Stimulated activated CD4-positive, alpha-beta T cell treated with anti-CD3 and anti-CD28 coated beads, Interleukin-4, amount 100 ng/mL, for 1 hour (primary cell): ENCODE data around the gene SORCS1.

Experiments
- DNase-seq: peaks from one replicate; pipeline ENCODE4 v3.0.0-alpha.2; 2020

SORCS1 gene

GRCh38 chr10:107103174-107104025 lies 61.1 kb downstream of the SORCS1 start:
- no peak for DNase-seq

GRCh38 chr10:107098326-107098725 lies 66.2 kb downstream of the SORCS1 start:
- no peak for DNase-seq

GRCh38 chr10:107094824-107095522 lies 69.5 kb downstream of the SORCS1 start:
- no peak for DNase-seq

- no peak for DNase-seq
Measured at GRCh38 chr10:107092321-107092720, 72.2 kb downstream of the SORCS1 start.

- DNase-seq: no peak
Measured at GRCh38 chr10:107091126-107091525, 73.4 kb downstream of the SORCS1 start.

GRCh38 chr10:107085665-107086525 lies 78.6 kb downstream of the SORCS1 start:
- no peak for DNase-seq

GRCh38 chr10:107083388-107084009 lies 81.0 kb downstream of the SORCS1 start:
- no peak for DNase-seq

GRCh38 chr10:107081644-107082043 lies 82.9 kb downstream of the SORCS1 start:
- DNase-seq: no peak

GRCh38 chr10:107075117-107075516 lies 89.4 kb downstream of the SORCS1 start:
- DNase-seq: no peak

- DNase-seq: no peak
Measured at GRCh38 chr10:107072786-107073185, 91.7 kb downstream of the SORCS1 start.

- DNase-seq: no peak
Measured at GRCh38 chr10:107072028-107072427, 92.5 kb downstream of the SORCS1 start.

- DNase-seq: no peak
Measured at GRCh38 chr10:107071301-107071700, 93.2 kb downstream of the SORCS1 start.

GRCh38 chr10:107067843-107068242 lies 96.7 kb downstream of the SORCS1 start:
- DNase-seq: no peak

GRCh38 chr10:107064075-107064474 lies 100.4 kb downstream of the SORCS1 start:
- no peak for DNase-seq

GRCh38 chr10:107059872-107060271 lies 104.6 kb downstream of the SORCS1 start:
- DNase-seq: no peak

GRCh38 chr10:107059068-107059804 lies 105.3 kb downstream of the SORCS1 start:
- DNase-seq: no peak

GRCh38 chr10:107058331-107058730 lies 106.2 kb downstream of the SORCS1 start:
- DNase-seq: no peak

- no peak for DNase-seq
Measured at GRCh38 chr10:107056182-107056581, 108.3 kb downstream of the SORCS1 start.

GRCh38 chr10:107054469-107055156 lies 109.9 kb downstream of the SORCS1 start:
- DNase-seq: no peak

GRCh38 chr10:107051769-107052168 lies 112.7 kb downstream of the SORCS1 start:
- DNase-seq: no peak

- no peak for DNase-seq
Measured at GRCh38 chr10:107043461-107043860, 121.0 kb downstream of the SORCS1 start.
